Left ventricle myocardium inferior (tissue), 1 donor: ENCODE results near the gene PEAR1. TPM values are rescaled to one million over a fixed set of nuclear protein-coding genes. Genes with fewer than 3 reads are reported as not detected.

Experiments
- DNase-seq: peaks from one replicate; pipeline ENCODE4 v3.0.0-alpha.2; 2020
- H3K27ac ChIP-seq: fragments of 200-600 bp; replicated peaks from 2 replicates; pipeline ENCODE4 v1.8.0; 2021
- H3K27me3 ChIP-seq: fragments of 200-600 bp; 2 replicates; pipeline ENCODE4 v1.8.0; 2021; ENCODE audit warnings: low read depth
- H3K36me3 ChIP-seq: fragments of 200-600 bp; 2 replicates; pipeline ENCODE4 v1.8.0; 2021
- H3K4me1 ChIP-seq: fragments of 200-600 bp; 2 replicates; pipeline ENCODE4 v1.8.0; 2021
- H3K4me3 ChIP-seq: fragments of 200-600 bp; 2 replicates; pipeline ENCODE4 v1.8.0; 2021; ENCODE audit warnings: mild to moderate bottlenecking, moderate library complexity
- H3K9me3 ChIP-seq: fragments of 200-600 bp; replicated peaks from 2 replicates; pipeline ENCODE4 v1.8.0; 2021
- intact Hi-C: fragments of 100-400 bp; cut with micrococcal nuclease; formaldehyde crosslinking; loops from one replicate; pipeline ENCODE4 v1.11.0; 2022
- total RNA-seq: library from RNA; stranded (reverse); fragmentation: NEBNext Ultra II Directional; extraction: Animal tissue kit (Norgen Biotek cat#: 25700); gene quantifications from one replicate; pipeline ENCODE4 v1.2.1, GENCODE V29; 2021
- TF ChIP-seq, protein P1 (sequence below): fragments of 200-600 bp; IDR thresholded peaks from 2 replicates; pipeline ENCODE4 v1.8.0; 2021; ENCODE audit warnings: antibody characterized with exemption, mild to moderate bottlenecking, borderline replicate concordance
- donor health status: DM: no; HTN: yes; CAD: no; lungs with severe emphysema.

PEAR1 gene
- total RNA-seq, 1 donor from 2014 or later = 7.1 TPM

DNA sequence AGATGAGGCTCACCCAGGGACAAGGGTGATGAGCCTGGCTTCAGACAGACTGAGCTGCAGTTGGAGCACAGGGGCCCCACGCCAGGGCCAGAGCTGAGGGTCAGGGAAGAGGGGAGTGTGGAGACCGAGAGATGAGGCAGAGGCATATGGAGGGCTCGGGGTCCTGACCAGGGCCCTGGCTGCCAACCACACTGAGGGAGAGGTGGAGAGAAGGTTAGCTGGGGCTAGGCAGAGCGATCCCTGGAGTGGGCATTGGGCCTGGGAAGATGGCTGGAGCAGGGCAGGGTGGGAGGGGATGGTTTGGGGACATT is 8.0 kb downstream of the PEAR1 start:
- intact Hi-C loops = no loop called here
- TF ChIP-seq, protein P1, sequence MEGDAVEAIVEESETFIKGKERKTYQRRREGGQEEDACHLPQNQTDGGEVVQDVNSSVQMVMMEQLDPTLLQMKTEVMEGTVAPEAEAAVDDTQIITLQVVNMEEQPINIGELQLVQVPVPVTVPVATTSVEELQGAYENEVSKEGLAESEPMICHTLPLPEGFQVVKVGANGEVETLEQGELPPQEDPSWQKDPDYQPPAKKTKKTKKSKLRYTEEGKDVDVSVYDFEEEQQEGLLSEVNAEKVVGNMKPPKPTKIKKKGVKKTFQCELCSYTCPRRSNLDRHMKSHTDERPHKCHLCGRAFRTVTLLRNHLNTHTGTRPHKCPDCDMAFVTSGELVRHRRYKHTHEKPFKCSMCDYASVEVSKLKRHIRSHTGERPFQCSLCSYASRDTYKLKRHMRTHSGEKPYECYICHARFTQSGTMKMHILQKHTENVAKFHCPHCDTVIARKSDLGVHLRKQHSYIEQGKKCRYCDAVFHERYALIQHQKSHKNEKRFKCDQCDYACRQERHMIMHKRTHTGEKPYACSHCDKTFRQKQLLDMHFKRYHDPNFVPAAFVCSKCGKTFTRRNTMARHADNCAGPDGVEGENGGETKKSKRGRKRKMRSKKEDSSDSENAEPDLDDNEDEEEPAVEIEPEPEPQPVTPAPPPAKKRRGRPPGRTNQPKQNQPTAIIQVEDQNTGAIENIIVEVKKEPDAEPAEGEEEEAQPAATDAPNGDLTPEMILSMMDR = no peak
- peaks cover 97% of the 10 kb centered on the region for H3K4me1 ChIP-seq
- peak overlapping the region; percentile 6 for H3K4me3 ChIP-seq
- DNase-seq = no peak
- no peaks in the 10 kb centered on the region for H3K9me3 ChIP-seq
- H3K27ac ChIP-seq = peak overlapping the region; percentile 94
- H3K36me3 ChIP-seq = peaks cover 10% of the 10 kb centered on the region
- peaks cover 23% of the 10 kb centered on the region for H3K27me3 ChIP-seq

DNA sequence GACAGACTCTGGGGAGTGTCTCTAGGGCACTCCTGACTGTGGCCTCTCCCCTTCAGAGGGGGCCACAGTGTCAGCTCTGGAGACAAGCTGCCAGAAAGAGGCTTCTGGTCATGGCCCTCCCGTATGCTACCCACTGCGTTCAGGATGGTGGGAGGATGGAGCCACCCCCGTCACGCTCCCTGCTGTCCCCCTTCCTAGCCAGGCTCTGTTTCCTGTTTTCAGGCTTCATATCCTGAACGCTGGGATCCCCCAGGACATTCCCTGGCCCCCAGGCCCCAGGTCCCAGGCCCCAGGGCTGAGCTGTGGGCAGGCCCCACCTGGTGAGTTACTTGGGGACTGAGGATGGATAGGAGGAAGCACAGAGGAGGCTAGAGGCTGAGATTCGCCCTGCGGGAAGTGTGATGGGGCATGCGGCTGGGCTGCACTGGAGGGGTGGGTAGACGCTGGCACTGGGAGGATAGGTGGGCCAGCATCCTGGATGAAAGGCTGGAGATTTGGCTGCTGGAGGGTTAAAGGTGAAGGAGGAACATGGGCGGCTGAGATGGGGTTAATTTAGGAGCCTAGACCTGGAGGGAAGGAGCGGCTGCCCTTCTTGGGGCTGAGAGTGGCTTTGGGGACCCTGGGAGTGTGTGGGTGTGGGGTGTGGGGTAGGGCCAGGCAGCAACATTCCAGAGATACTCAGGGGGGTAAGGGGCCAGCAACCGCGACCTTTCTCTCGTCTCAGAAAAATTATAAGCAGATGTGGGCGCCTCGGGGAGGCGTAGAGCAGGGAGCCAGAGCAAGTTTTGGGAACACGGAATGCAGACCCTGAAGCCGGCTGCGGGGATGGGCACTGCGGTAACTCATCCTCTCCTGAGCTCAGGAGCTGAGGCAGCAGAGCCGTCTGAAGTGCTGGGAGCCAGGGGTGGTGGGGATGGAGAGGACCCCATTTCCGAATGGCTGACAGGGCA is 8.7 kb downstream of the PEAR1 start:
- no peak for DNase-seq
- Histone ChIP-seq H3K4me3 (peak overlapping the region; percentile 6), H3K27me3 (peaks cover 26% of the 10 kb centered on the region), H3K9me3 (no peaks in the 10 kb centered on the region), H3K27ac (peak overlapping the region; percentile 94), H3K36me3 (peaks cover 17% of the 10 kb centered on the region), H3K4me1 (peaks cover 97% of the 10 kb centered on the region)
- intact Hi-C loops = no loop called here
- TF ChIP-seq, protein P1 = no peak

DNA sequence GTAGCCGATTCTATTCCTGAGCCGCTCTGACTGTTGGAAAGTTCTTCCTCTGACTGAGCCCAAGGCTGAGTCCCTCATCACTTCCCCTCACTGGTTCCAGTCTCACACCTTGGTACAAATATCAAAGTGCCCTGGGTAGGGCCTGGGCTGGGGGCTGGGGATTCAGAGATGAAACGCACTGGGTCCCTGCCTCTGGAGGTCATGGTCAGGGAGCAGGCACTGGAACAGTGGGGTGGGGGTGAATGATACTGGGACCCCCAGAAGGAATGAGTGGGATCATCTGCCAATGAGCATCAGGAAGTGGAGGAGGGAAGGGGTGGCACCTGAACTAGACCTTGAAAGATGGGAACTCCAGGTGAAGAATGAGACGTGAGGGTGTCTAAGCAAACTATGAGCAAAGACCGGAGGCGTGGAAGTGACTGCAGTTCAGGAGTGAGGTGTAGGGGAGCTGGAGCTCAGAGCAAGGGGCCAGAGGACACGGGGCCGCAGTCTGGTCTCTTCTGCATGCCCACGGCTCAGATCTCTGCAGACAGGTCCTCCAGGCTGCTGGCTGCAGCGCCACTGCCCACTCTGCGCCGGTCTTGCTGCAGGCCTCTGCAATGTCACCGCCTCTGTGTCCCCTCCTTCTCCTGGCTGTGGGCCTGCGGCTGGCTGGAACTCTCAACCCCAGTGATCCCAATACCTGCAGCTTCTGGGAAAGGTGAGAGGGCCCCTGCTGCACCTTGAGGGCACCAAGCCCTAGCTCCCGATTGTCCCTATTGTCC is 10.0 kb downstream of the PEAR1 start:
- intact Hi-C loops = no loop called here
- TF ChIP-seq, protein P1 = no peak
- no peak for DNase-seq
- H3K27me3 ChIP-seq = peaks cover 35% of the 10 kb centered on the region
- H3K4me1 ChIP-seq = peaks cover 97% of the 10 kb centered on the region
- peaks cover 30% of the 10 kb centered on the region for H3K36me3 ChIP-seq
- H3K9me3 ChIP-seq = no peaks in the 10 kb centered on the region
- H3K27ac ChIP-seq = peak overlapping the region; percentile 50
- peak overlapping the region; percentile 30 for H3K4me3 ChIP-seq

DNA sequence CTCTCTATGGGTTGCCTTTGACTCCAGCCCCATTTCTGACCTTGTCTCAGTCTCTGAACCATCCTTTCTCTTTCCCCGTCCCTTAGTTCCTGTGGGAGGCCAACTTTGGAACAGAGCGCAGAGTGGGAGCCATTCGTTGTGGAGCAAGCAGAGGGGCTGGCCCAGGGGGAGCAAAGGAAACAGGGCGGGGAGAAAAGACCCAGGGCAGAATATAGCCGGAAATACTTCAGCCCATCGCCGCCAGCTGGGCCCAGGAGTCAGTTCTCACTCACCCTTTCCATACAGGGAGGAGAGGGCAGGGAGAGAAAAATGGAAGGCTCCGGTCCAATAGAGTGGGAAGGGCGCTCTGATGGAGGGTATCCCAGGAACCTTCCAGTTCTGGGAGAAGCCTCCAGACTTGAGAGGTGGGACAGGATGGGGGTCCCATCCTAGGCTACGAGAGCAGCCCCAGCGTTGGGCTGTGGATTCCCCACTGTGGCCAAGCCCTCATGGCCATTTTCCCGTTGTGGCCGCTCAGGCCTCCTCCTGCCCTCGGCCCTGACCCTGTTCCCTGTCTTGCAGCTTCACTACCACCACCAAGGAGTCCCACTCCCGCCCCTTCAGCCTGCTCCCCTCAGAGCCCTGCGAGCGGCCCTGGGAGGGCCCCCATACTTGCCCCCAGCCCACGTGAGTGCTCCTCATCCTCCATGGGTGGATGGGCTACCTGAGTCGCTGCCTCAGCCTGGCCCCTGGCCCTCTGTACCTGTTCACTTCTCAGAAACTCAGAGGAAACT is 10.9 kb downstream of the PEAR1 start:
- peak overlapping the region; percentile 50 for H3K27ac ChIP-seq
- TF ChIP-seq, protein P1 = no peak
- H3K9me3 ChIP-seq = no peaks in the 10 kb centered on the region
- peaks cover 36% of the 10 kb centered on the region for H3K36me3 ChIP-seq
- H3K4me3 ChIP-seq = peak overlapping the region; percentile 30
- H3K4me1 ChIP-seq = peaks cover 93% of the 10 kb centered on the region
- no peak for DNase-seq
- intact Hi-C loops = no loop called here
- H3K27me3 ChIP-seq = peaks cover 35% of the 10 kb centered on the region

DNA sequence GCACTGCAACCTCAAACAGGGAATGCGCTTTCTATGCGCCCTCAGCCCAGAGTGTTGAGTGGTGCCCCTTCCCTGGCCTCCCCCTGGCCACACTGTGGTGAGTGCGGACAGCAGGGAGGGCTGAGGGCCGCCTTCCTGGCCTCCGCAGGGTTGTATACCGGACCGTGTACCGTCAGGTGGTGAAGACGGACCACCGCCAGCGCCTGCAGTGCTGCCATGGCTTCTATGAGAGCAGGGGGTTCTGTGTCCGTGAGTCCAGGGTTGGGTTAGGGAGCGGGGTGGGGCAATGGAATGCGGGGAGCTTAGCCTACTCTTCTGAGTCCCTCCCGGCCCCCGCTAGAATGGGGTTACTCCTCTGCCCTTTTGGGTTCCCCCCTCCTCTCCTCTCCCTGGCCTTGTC is 11.7 kb downstream of the PEAR1 start:
- DNase-seq = no peak
- peaks cover 36% of the 10 kb centered on the region for H3K27me3 ChIP-seq
- no peak overlapping the region for H3K4me3 ChIP-seq
- peaks cover 85% of the 10 kb centered on the region for H3K4me1 ChIP-seq
- TF ChIP-seq, protein P1 = no peak
- H3K27ac ChIP-seq = no peak overlapping the region
- H3K36me3 ChIP-seq = peaks cover 43% of the 10 kb centered on the region
- intact Hi-C loops = no loop called here
- H3K9me3 ChIP-seq = no peaks in the 10 kb centered on the region
